H1 (cell line): ENCODE results near the gene HSF5. TPM values are rescaled to one million over a fixed set of nuclear protein-coding genes. Genes with fewer than 3 reads are reported as not detected.

Experiments used
- CTCF ChIA-PET: fragments of 300-600 bp; sonication (Branson Sonifier 250); formaldehyde crosslinking; loops from one replicate; lab custom pipeline; 2021; ENCODE audit not compliant: partially characterized antibody; lab: Charles Lee
- POLR2A ChIA-PET: fragments of 300-600 bp; sonication (Branson Sonifier 250); formaldehyde crosslinking; loops from one replicate; lab custom pipeline; 2021; ENCODE audit warnings: inconsistent platforms; ENCODE audit not compliant: partially characterized antibody; lab: Charles Lee
- DNase-seq, 2 experiments: peaks; one replicate each; pipeline versions ENCODE4 v3.0.0 to v3.0.0-alpha.2; 2010 to 2022; ENCODE audit warnings: low spot score in 2 of 2, low read depth in 1 of 2, mixed read lengths in 1 of 2
- FAIRE-seq: peaks from 2 replicates; lab custom pipeline; 2011; peaks lifted over from hg19 to GRCh38; lab: Jason Lieb, UNC
- H2AFZ ChIP-seq: 2 replicates; pipeline ENCODE4 v1.8.1; 2012; ENCODE audit warnings: low read length, inconsistent platforms
- H2AK5ac ChIP-seq: 2 replicates; pipeline ENCODE4 v1.6.1; 2013; ENCODE audit warnings: low read depth, low read length
- H2BK120ac ChIP-seq: replicated peaks from 2 replicates; pipeline ENCODE3; 2013; ENCODE audit warnings: low read depth, low read length, inconsistent platforms
- H2BK12ac ChIP-seq: 2 replicates; pipeline ENCODE4 v1.6.1; 2013; ENCODE audit warnings: low read depth, low read length
- H2BK15ac ChIP-seq: 2 replicates; pipeline ENCODE4 v1.6.1; 2013; ENCODE audit warnings: low read length
- H2BK20ac ChIP-seq: 2 replicates; pipeline ENCODE4 v1.6.1; 2013; ENCODE audit warnings: low read length
- H2BK5ac ChIP-seq: 2 replicates; pipeline ENCODE4 v1.6.1; 2013; ENCODE audit warnings: low read depth, low read length
- H3K14ac ChIP-seq: 2 replicates; pipeline ENCODE4 v1.6.1; 2013; ENCODE audit warnings: inconsistent platforms; ENCODE audit not compliant: insufficient read length
- H3K18ac ChIP-seq: 2 replicates; pipeline ENCODE4 v1.6.1; 2013; ENCODE audit warnings: low read length; ENCODE audit errors: extremely low read depth
- H3K23ac ChIP-seq: 2 replicates; pipeline ENCODE4 v1.6.1; 2013; ENCODE audit warnings: inconsistent platforms; ENCODE audit not compliant: insufficient read length
- H3K23me2 ChIP-seq: 2 replicates; pipeline ENCODE4 v1.6.1; 2013; ENCODE audit warnings: low read depth, low read length
- H3K27ac ChIP-seq: 2 replicates; pipeline ENCODE4 v1.6.1; 2011; ENCODE audit warnings: low read depth, low read length, inconsistent platforms
- H3K27me3 ChIP-seq, 4 experiments: replicated peaks in 1 of 4; 1 replicate in 1 of 4; 2 replicates in 3 of 4; pipeline versions ENCODE4 v1.6.1 to v1.8.1; 2011 to 2013; ENCODE audit warnings: low read length in 3 of 4, mild to moderate bottlenecking in 3 of 4, inconsistent platforms in 2 of 4, mixed read lengths in 2 of 4, moderate library complexity in 1 of 4; ENCODE audit not compliant: control insufficient read depth in 3 of 4, insufficient read depth in 3 of 4; ENCODE audit errors: extremely low read depth in 1 of 4
- H3K36me3 ChIP-seq, 4 experiments: 2 replicates each; pipeline versions ENCODE4 v1.6.1 to v1.8.1; 2011 to 2013; ENCODE audit warnings: mild to moderate bottlenecking in 4 of 4, low read length in 3 of 4, moderate library complexity in 2 of 4, control low read depth in 1 of 4, inconsistent platforms in 1 of 4; ENCODE audit not compliant: insufficient read depth in 4 of 4, control insufficient read depth in 2 of 4
- H3K4ac ChIP-seq: replicated peaks from 2 replicates; pipeline ENCODE3; 2013; ENCODE audit warnings: low read length, low read depth, mixed read lengths, inconsistent platforms; ENCODE audit not compliant: insufficient read length
- H3K4me1 ChIP-seq, 4 experiments: replicated peaks in 1 of 4; 1 replicate in 1 of 4; 2 replicates in 3 of 4; pipeline versions ENCODE4 v1.6.1 to v1.8.1; 2011 to 2013; ENCODE audit warnings: low read length in 3 of 4, inconsistent platforms in 2 of 4, mixed read lengths in 1 of 4; ENCODE audit not compliant: insufficient read depth in 4 of 4, control insufficient read depth in 3 of 4
- H3K4me2 ChIP-seq, 2 experiments: 2 replicates each; pipeline versions ENCODE4 v1.6.1 to v1.8.1; 2011 to 2013; ENCODE audit warnings: low read depth in 2 of 2, low read length in 2 of 2, control low read depth in 1 of 2, inconsistent platforms in 1 of 2, mild to moderate bottlenecking in 1 of 2; ENCODE audit not compliant: insufficient read depth in 1 of 2
- H3K4me3 ChIP-seq, 4 experiments: fragments of 200-600, 300-600 bp in 1 of 4; sonication (generic), shearing (Covaris generic), sonication (Bioruptor Twin) in 1 of 4; 2 replicates each; pipeline versions ENCODE4 v1.5.1 to v1.8.1; 2011 to 2016; ENCODE audit warnings: low read length in 4 of 4, low read depth in 3 of 4, control low read depth in 2 of 4, inconsistent platforms in 2 of 4, mild to moderate bottlenecking in 2 of 4, mixed read lengths in 1 of 4, moderate library complexity in 1 of 4; ENCODE audit not compliant: insufficient read depth in 2 of 4; ENCODE audit errors: extremely low read depth in 1 of 4
- H3K56ac ChIP-seq: replicated peaks from 2 replicates; pipeline ENCODE3; 2013; ENCODE audit warnings: low read depth, mild to moderate bottlenecking, mixed read lengths, low read length, inconsistent platforms; ENCODE audit not compliant: insufficient read length
- H3K79me1 ChIP-seq: 2 replicates; pipeline ENCODE4 v1.6.1; 2013; ENCODE audit warnings: low read depth, low read length, control low read depth
- H3K79me2 ChIP-seq, 2 experiments: 2 replicates each; pipeline versions ENCODE4 v1.6.1 to v1.8.1; 2012 to 2013; ENCODE audit warnings: low read length in 2 of 2, mild to moderate bottlenecking in 2 of 2, inconsistent platforms in 1 of 2; ENCODE audit not compliant: insufficient read depth in 2 of 2, control insufficient read depth in 1 of 2
- H3K9ac ChIP-seq, 4 experiments: replicated peaks in 1 of 4; 1 replicate in 1 of 4; 2 replicates in 3 of 4; pipeline versions ENCODE4 v1.6.1 to v1.8.1; 2011 to 2013; ENCODE audit warnings: low read depth in 3 of 4, low read length in 3 of 4, control low read depth in 2 of 4, mild to moderate bottlenecking in 2 of 4, moderate library complexity in 2 of 4, inconsistent platforms in 1 of 4; ENCODE audit errors: extremely low read depth in 1 of 4
- H3K9me3 ChIP-seq, 2 experiments: 2 replicates each; pipeline versions ENCODE4 v1.6.1 to v1.8.1; 2012 to 2013; ENCODE audit warnings: mild to moderate bottlenecking in 2 of 2, moderate library complexity in 2 of 2, control low read depth in 1 of 2, inconsistent platforms in 1 of 2, low read depth in 1 of 2, low read length in 1 of 2, mixed read lengths in 1 of 2; ENCODE audit not compliant: insufficient read depth in 2 of 2
- H4K20me1 ChIP-seq, 2 experiments: replicated peaks in 1 of 2; 2 replicates each; pipeline versions ENCODE3 to v1.8.1; 2011 to 2013; ENCODE audit warnings: inconsistent platforms in 2 of 2, low read length in 2 of 2, mild to moderate bottlenecking in 1 of 2; ENCODE audit not compliant: insufficient read depth in 2 of 2, control insufficient read depth in 1 of 2
- H4K5ac ChIP-seq: 2 replicates; pipeline ENCODE4 v1.6.1; 2013; ENCODE audit warnings: low read length, low read depth, mixed read lengths, inconsistent platforms; ENCODE audit not compliant: insufficient read length
- H4K8ac ChIP-seq: 2 replicates; pipeline ENCODE4 v1.8.0; 2013; ENCODE audit warnings: mild to moderate bottlenecking, moderate library complexity, low read length, inconsistent platforms; ENCODE audit not compliant: insufficient read depth; ENCODE audit errors: extremely low read depth
- H4K91ac ChIP-seq: replicated peaks from 2 replicates; pipeline ENCODE3; 2013; ENCODE audit warnings: low read length, mixed read lengths, inconsistent platforms; ENCODE audit not compliant: insufficient read length
- SP1 ChIP-seq: IDR thresholded peaks from 2 replicates; pipeline ENCODE4 v1.6.1; 2011; ENCODE audit warnings: low read depth, low read length
- WGBS, 2 experiments: shearing (Covaris generic) in 1 of 2; methylation state at CpG; one replicate each; pipeline versions ENCODE4 v1.1.6 to v1.1.7; 2013 to 2015; ENCODE audit warnings: low lambda C conversion rate in 2 of 2, mixed read lengths in 2 of 2, inconsistent platforms in 1 of 2, low coverage in 1 of 2, missing lambda C conversion rate in 1 of 2; ENCODE audit not compliant: insufficient replicate concordance in 2 of 2, insufficient coverage in 1 of 2, insufficient read length in 1 of 2; ENCODE audit errors: extremely low coverage in 1 of 2, missing lambda C conversion rate in 1 of 2; 5-methylcytosine and 5-hydroxymethylcytosine counted together
- polyA plus RNA-seq, 7 experiments: library from polyadenylated mRNA; depleted of rRNA in 3 of 7; stranded (reverse) in 5 of 7; unstranded in 2 of 7; fragments of >200 nt in 5 of 7; fragments of 200-250 nt in 2 of 7; gene quantifications; 1 replicate in 5 of 7; 2 replicates in 1 of 7; 4 replicates in 1 of 7; pipeline versions ENCODE4 v1.2.1 to v1.2.3, GENCODE V29; 2011 to 2013; ENCODE audit warnings: missing spikeins in 2 of 7, mixed read lengths in 2 of 7
- total RNA-seq: library from RNA; stranded (reverse); fragmentation: NEBNext Ultra II Directional; extraction: Animal tissue kit (Norgen Biotek cat#: 25700); gene quantifications from 2 replicates; pipeline ENCODE4 v1.2.1, GENCODE V29; 2021

Gene HSF5
- total and polyA plus RNA-seq, 2 of the 8 experiments (the other 6 are each of a cell fraction or from before 2014, with no cell fraction given): not detected

DNA sequence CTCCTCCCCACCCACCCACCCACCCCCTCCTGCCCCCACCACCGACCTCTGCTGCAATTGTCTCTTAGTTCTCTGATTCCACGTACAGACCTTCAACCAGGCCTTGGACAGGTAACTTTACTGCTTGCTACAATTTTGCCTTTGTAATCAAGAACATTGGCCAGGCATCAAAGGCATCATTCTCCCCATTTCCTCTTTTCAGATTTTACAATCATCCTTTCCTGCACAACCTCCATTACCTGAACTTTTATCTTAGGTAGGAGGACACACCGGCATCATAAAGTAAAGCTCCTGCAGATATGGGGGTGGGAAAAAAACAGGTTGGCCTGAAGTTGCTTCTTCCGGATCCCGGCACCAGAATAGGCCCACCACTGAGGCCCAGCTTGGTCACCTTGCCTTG is 110.5 kb downstream of the HSF5 start:
- no peak overlapping the region for H3K9ac ChIP-seq
- no peaks in the 10 kb centered on the region for H3K9me3 ChIP-seq
- no peak overlapping the region for H3K4ac ChIP-seq
- no peak overlapping the region for H2BK12ac ChIP-seq
- H4K20me1 ChIP-seq: no peaks in the 10 kb centered on the region
- H3K14ac ChIP-seq: no peak overlapping the region
- H2BK120ac ChIP-seq: no peak overlapping the region
- H2BK5ac ChIP-seq: no peak overlapping the region
- 80% methylated on average over 5 of the region's 5 CpGs; no CpG with 5 or more reads in 1 of the 2 experiments for WGBS, 2 experiments
- no peak overlapping the region for H4K5ac ChIP-seq
- H4K91ac ChIP-seq: no peak overlapping the region
- H2BK15ac ChIP-seq: no peak overlapping the region
- H2AK5ac ChIP-seq: no peak overlapping the region
- H3K79me1 ChIP-seq: no peaks in the 10 kb centered on the region
- no peaks in the 10 kb centered on the region for H3K79me2 ChIP-seq
- peak overlapping the region in 1 of 2 experiments; percentile 20; a peak in 1 of 4 replicates for H3K4me2 ChIP-seq
- H3K23ac ChIP-seq: no peak overlapping the region
- no peaks in the 10 kb centered on the region for H3K23me2 ChIP-seq
- DNase-seq: peak in 1 of 2 experiments; percentile 16
- H3K4me3 ChIP-seq: no peak overlapping the region
- H3K4me1 ChIP-seq: peaks cover 6 to 15% (median 10%) of the 10 kb centered on the region in 4 experiments; a peak in 5 of 7 replicates
- no peak for FAIRE-seq
- no peak overlapping the region for H4K8ac ChIP-seq
- H2BK20ac ChIP-seq: no peak overlapping the region
- POLR2A ChIA-PET: interaction anchor here (2.4 kb wide), 1 partner anchor 25 kb away, joined by 9 read pairs; the partner anchor contains the start of gene SUPT4H1
- CTCF ChIA-PET: interaction anchor here (0.7 to 2.8 kb wide), 5 partner anchors 8 to 42 kb away, joined by 3 to 14 read pairs (median 3); no protein-coding TSS in a partner anchor
- no peak overlapping the region for H3K18ac ChIP-seq
- TF ChIP-seq SP1: no peak
- no peaks in the 10 kb centered on the region for H3K36me3 ChIP-seq
- no peaks in the 10 kb centered on the region for H3K27me3 ChIP-seq
- no peak overlapping the region for H3K27ac ChIP-seq
- H3K56ac ChIP-seq: no peak overlapping the region
- no peak overlapping the region for H2AFZ ChIP-seq
